HCT116 (cell line): ENCODE measurements around the gene TPM4.

Source experiments
- CTCF ChIP-seq, 3 experiments: fragments of 200-600 bp in 1 of 3; sonication (generic) in 1 of 3; IDR thresholded peaks in 2 of 3; conservative IDR thresholded peaks in 1 of 3; 2 replicates each; pipeline ENCODE4 v1.5.1; 2012 to 2017; ENCODE audit warnings: low read depth in 2 of 3, low read length in 2 of 3, antibody characterized with exemption in 1 of 3, borderline replicate concordance in 1 of 3, control low read depth in 1 of 3, mild to moderate bottlenecking in 1 of 3, mixed read lengths in 1 of 3, mixed run types in 1 of 3, moderate library complexity in 1 of 3; ENCODE audit not compliant: insufficient read depth in 1 of 3
- EZH2 ChIP-seq: fragments of 200-600 bp; sonication (generic); IDR thresholded peaks from 2 replicates; pipeline ENCODE4 v1.6.1; 2017; ENCODE audit warnings: antibody characterized with exemption, mixed run types
- EZH2phosphoT487 ChIP-seq: fragments of 200-600 bp; IDR thresholded peaks from 2 replicates; pipeline ENCODE4 v1.6.1; 2018; ENCODE audit warnings: antibody characterized with exemption, borderline replicate concordance
- MAX ChIP-seq: IDR thresholded peaks from 2 replicates; pipeline ENCODE4 v1.6.1; 2012
- POLR2A ChIP-seq: IDR thresholded peaks from 2 replicates; pipeline ENCODE4 v1.7.0; 2011; ENCODE audit warnings: borderline replicate concordance; ENCODE audit not compliant: insufficient read depth, insufficient read length; ENCODE audit errors: extremely low read depth
- ZBTB33 ChIP-seq: IDR thresholded peaks from 2 replicates; pipeline ENCODE4 v1.6.1; 2011; ENCODE audit warnings: mild to moderate bottlenecking, low read length, moderate library complexity; ENCODE audit not compliant: insufficient replicate concordance; ENCODE audit errors: extremely low read depth
- ZNF274 ChIP-seq: fragments of 200-500 bp; sonication (Bioruptor generic); IDR thresholded peaks from 2 replicates; pipeline ENCODE4 v1.6.1; 2014; ENCODE audit warnings: mild to moderate bottlenecking, low read depth, low read length, inconsistent platforms

GRCh38 chr19:16034180-16034579 lies 42.1 kb upstream of the TPM4 start:
- no peak for TF ChIP-seq CTCF (IDR thresholded peaks at IDR 0.05 in 2 of 3, conservative IDR thresholded peaks at IDR 0.05 in 1 of 3; ENCODE audit: borderline replicate concordance in 1 of 3, insufficient read depth in 1 of 3, low read depth in 2 of 3, low read length in 2 of 3)
- TF ChIP-seq POLR2A = no peak
- no peak for TF ChIP-seq ZNF274
- TF ChIP-seq EZH2 = no peak
- no peak for TF ChIP-seq MAX
- no peak for TF ChIP-seq ZBTB33
- no peak for TF ChIP-seq EZH2phosphoT487
